OCI-LY3 (cell line): ENCODE results near the gene INTS2.
"Not testable (repeated sequence)": the region's sequence is repeated elsewhere in the genome, so short reads cannot be mapped to it uniquely, and the experiment has no call there.

Experiments
- H2AFZ ChIP-seq: fragments of 200-600, 300-600 bp; shearing (Covaris generic); 2 replicates; pipeline ENCODE4 v1.6.0; 2014; ENCODE audit warnings: antibody characterized with exemption, low read depth, low read length
- H3K27ac ChIP-seq: fragments of 200-600, 300-600 bp; sonication (generic); 2 replicates; pipeline ENCODE4 v1.5.1; 2014; ENCODE audit warnings: mild to moderate bottlenecking, low read length, moderate library complexity, mixed read lengths
- H3K27me3 ChIP-seq: fragments of 200-600, 300-600 bp; sonication (generic); 2 replicates; pipeline ENCODE4 v1.6.1; 2014; ENCODE audit warnings: low read depth, low read length, mixed read lengths
- H3K36me3 ChIP-seq: fragments of 200-600, 300-600 bp; sonication (generic); replicated peaks from 2 replicates; pipeline ENCODE3; 2014; ENCODE audit warnings: low read depth, low read length, mixed read lengths
- H3K4me1 ChIP-seq: fragments of 300-600, 200-600 bp; sonication (generic); 2 replicates; pipeline ENCODE4 v1.6.1; 2014; ENCODE audit warnings: low read length, mixed read lengths
- H3K4me2 ChIP-seq: fragments of 200-600, 300-600 bp; sonication (generic); 2 replicates; pipeline ENCODE4 v1.6.1; 2014; ENCODE audit warnings: low read length, mixed read lengths
- H3K4me3 ChIP-seq: fragments of 300-600, 200-600 bp; sonication (generic); 2 replicates; pipeline ENCODE4 v1.5.1; 2014; ENCODE audit warnings: antibody characterized with exemption, mild to moderate bottlenecking, low read length, moderate library complexity
- H3K79me2 ChIP-seq: fragments of 300-600, 200-600 bp; shearing (Covaris generic); 2 replicates; pipeline ENCODE4 v1.6.1; 2014; ENCODE audit warnings: mild to moderate bottlenecking, low read length, mixed read lengths
- H3K9ac ChIP-seq: fragments of 300-600, 200-600 bp; shearing (Covaris generic); 2 replicates; pipeline ENCODE4 v1.6.0; 2014; ENCODE audit warnings: mild to moderate bottlenecking, low read length, moderate library complexity
- H3K9me3 ChIP-seq: fragments of 200-600, 300-600 bp; shearing (Covaris generic); 2 replicates; pipeline ENCODE4 v1.6.1; 2014; ENCODE audit warnings: low read length, mixed read lengths; ENCODE audit not compliant: insufficient read depth
- H4K20me1 ChIP-seq: fragments of 200-600, 300-600 bp; sonication (generic); 2 replicates; pipeline ENCODE4 v1.6.1; 2016; ENCODE audit warnings: low read length, mixed read lengths; ENCODE audit not compliant: insufficient read depth
- EZH2phosphoT487 ChIP-seq: fragments of 200-600 bp; shearing (Covaris generic); IDR thresholded peaks from 2 replicates; pipeline ENCODE4 v1.6.1; 2018; ENCODE audit warnings: antibody characterized with exemption, mixed run types, low read depth
- TF ChIP-seq, protein P1 (sequence below): fragments of 200-600, 300-600 bp; sonication (generic); IDR thresholded peaks from 2 replicates; pipeline ENCODE4 v1.5.1; 2014; ENCODE audit warnings: antibody characterized with exemption, low read length, low read depth

Gene INTS2

DNA sequence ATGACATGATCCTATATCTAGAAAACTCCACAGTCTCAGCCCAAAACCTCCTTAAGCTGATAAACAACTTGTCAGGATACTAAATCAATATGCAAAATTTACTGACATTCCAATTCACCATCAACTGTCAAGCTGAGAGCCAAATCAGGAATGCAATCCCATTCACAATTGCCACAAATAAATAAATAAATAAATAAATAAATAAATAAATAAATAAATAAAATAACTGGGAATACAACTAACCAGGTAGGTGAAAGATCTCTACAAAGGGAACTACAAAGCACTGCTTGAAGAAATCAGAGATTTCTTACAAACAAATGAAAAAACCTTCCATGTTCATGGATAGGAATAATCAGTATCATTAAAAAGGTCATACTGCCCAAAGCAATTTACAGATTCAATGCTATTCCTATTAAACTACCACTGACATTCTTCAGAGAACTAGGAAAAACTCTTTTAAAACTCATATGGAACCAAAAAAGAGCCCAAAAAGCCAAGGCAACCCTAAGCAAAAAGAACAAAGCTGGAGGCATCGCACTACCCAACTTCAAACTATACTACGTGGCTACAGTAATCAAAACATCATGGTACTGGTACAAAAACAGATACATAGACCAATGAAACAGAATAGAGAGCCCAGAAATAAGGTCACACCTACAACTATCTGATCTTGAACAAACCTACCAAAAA lies 102.2 kb downstream of the INTS2 start:
- Histone ChIP-seq H3K79me2 (no peaks in the 10 kb centered on the region), H2AFZ (no peak overlapping the region), H3K27me3 (no peaks in the 10 kb centered on the region), H3K9ac (no peak overlapping the region), H3K4me1 (peaks cover 20% of the 10 kb centered on the region), H3K36me3 (peaks cover 21% of the 10 kb centered on the region), H3K4me3 (no peak overlapping the region), H3K9me3 (no peaks in the 10 kb centered on the region), H3K27ac (no peak overlapping the region), H4K20me1 (peaks cover 8% of the 10 kb centered on the region; the same call in 1 of the 2 replicates), H3K4me2 (no peak overlapping the region)
- TF ChIP-seq, protein P1, sequence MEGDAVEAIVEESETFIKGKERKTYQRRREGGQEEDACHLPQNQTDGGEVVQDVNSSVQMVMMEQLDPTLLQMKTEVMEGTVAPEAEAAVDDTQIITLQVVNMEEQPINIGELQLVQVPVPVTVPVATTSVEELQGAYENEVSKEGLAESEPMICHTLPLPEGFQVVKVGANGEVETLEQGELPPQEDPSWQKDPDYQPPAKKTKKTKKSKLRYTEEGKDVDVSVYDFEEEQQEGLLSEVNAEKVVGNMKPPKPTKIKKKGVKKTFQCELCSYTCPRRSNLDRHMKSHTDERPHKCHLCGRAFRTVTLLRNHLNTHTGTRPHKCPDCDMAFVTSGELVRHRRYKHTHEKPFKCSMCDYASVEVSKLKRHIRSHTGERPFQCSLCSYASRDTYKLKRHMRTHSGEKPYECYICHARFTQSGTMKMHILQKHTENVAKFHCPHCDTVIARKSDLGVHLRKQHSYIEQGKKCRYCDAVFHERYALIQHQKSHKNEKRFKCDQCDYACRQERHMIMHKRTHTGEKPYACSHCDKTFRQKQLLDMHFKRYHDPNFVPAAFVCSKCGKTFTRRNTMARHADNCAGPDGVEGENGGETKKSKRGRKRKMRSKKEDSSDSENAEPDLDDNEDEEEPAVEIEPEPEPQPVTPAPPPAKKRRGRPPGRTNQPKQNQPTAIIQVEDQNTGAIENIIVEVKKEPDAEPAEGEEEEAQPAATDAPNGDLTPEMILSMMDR, result no peak
- TF ChIP-seq EZH2phosphoT487, result no peak

DNA sequence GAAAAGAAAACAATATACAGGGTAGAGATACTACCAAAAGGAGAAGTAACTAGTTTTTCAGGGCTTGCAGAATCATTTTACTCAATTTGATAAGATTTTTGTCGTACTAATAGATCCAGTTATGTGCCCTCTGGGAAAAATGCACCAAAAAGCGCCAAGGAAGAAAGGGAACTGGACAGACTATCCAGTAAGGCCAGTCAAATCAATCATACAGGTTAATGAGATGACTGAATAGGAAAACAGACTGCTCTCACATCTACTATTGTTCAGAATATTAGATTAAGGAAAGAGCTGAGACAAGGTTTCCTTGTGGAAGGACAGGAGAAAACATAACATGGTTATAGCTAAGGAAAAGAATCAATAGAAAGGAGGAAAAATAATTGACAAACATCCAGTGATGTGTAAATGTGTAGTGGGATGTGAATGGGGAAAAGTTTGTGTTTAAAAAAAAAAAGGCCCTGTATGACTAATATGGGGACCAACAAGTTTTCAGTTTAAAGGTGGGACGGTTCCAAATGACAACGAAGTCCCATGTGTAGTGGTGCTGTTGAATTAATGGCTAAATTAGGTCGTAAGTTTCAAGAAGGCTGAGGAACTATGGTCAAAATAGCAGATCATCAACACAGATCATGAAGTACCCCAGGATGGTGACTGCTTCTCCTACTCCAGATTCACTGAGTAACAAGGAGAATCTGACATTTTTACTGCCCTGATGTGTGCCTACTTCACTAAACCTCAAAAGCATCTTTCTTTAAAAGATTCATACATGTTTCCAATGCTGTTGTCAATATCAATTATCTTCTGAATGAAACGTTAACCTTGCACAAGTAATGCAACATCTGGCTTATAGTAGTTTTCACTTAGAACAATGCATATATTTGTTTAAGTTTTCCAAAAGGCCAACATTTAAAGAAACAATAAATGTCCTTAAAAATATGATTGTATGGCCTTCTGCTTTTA lies 105.2 kb downstream of the INTS2 start:
- Histone ChIP-seq H3K79me2 (no peaks in the 10 kb centered on the region), H3K27me3 (no peaks in the 10 kb centered on the region), H3K27ac (no peak overlapping the region), H3K9ac (no peak overlapping the region), H3K36me3 (peaks cover 17% of the 10 kb centered on the region), H3K4me3 (no peak overlapping the region), H2AFZ (no peak overlapping the region), H3K9me3 (no peaks in the 10 kb centered on the region), H4K20me1 (peaks cover 8% of the 10 kb centered on the region; the same call in 1 of the 2 replicates), H3K4me1 (peaks cover 20% of the 10 kb centered on the region), H3K4me2 (peak overlapping the region; percentile 51)
- TF ChIP-seq, protein P1, result no peak
- TF ChIP-seq EZH2phosphoT487, result no peak

DNA sequence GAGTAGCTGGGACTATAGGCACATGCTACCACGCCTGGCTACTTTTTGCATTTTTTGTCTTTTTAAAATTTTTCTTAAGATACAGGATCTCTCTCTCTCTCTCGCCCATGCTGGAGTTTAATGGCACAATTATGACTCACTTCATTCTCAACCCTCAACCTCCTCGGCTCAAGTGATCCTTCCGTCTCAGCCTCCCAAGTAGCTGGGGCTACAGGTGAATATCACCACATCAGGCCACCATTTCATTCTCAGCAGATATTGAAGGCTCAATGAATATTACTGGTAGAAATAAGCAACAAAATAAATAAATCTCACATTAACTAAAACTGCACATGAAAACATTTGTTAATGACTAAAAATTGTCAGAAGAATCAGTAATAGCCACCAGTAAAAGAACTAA lies 106.1 kb downstream of the INTS2 start:
- Histone ChIP-seq H3K4me2 (no peak overlapping the region), H3K79me2 (no peaks in the 10 kb centered on the region), H3K9me3 (no peaks in the 10 kb centered on the region), H3K36me3 (peaks cover 16% of the 10 kb centered on the region), H3K4me3 (no peak overlapping the region), H2AFZ (no peak overlapping the region), H3K27me3 (no peaks in the 10 kb centered on the region), H4K20me1 (peaks cover 8% of the 10 kb centered on the region; the same call in 1 of the 2 replicates), H3K4me1 (peaks cover 26% of the 10 kb centered on the region), H3K9ac (no peak overlapping the region), H3K27ac (no peak overlapping the region)
- no peak for TF ChIP-seq EZH2phosphoT487
- TF ChIP-seq, protein P1, result no peak

DNA sequence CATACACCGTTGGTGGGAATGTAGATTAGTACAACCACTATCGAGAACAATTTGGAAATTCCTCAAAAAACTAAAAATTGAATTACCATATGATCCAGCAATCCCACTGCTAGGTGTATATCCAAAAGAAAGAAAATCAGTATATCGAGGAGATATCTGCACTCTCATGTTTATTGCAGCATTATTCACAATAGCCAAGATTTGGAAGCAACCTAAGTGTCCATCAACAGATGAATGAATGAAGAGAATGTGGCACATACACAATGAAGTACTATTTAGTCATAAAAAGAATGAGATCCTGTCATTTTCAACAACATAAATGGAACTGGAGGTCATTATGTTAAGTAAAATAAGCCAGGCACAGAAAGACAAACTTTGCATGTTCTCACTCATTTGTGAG lies 108.5 kb downstream of the INTS2 start:
- H3K27me3 ChIP-seq, H3K4me3 ChIP-seq, H3K9ac ChIP-seq, H3K79me2 ChIP-seq, H3K4me2 ChIP-seq, H2AFZ ChIP-seq, H3K9me3 ChIP-seq, H4K20me1 ChIP-seq, H3K27ac ChIP-seq: not testable (repeated sequence)
- H3K36me3 ChIP-seq, result peaks cover 23% of the 10 kb centered on the region
- peaks cover 35% of the 10 kb centered on the region for H3K4me1 ChIP-seq
